ENCODE data around the gene IL13.
"Not testable (repeated sequence)": the region's sequence is repeated elsewhere in the genome, so short reads cannot be mapped to it uniquely, and the experiment has no call there.

Gene IL13

GRCh38 chr5:132629230-132629944 is 28.6 kb upstream of the IL13 start:
- TF ChIP-seq CTCF (conservative IDR thresholded peaks at IDR 0.05), result no peak
- no peak overlapping the region for H3K27ac ChIP-seq

- H3K27ac ChIP-seq, result not testable (repeated sequence)
Observed at GRCh38 chr5:132633587-132633986, 24.4 kb upstream of the IL13 start.

- H3K27ac ChIP-seq, result no peak overlapping the region
- no peak for TF ChIP-seq CTCF (conservative IDR thresholded peaks at IDR 0.05)
Observed at GRCh38 chr5:132635873-132636272, 22.1 kb upstream of the IL13 start.

GRCh38 chr5:132637241-132637640 is 20.7 kb upstream of the IL13 start:
- TF ChIP-seq CTCF (conservative IDR thresholded peaks at IDR 0.05), result no peak
- no peak overlapping the region for H3K27ac ChIP-seq

DNA sequence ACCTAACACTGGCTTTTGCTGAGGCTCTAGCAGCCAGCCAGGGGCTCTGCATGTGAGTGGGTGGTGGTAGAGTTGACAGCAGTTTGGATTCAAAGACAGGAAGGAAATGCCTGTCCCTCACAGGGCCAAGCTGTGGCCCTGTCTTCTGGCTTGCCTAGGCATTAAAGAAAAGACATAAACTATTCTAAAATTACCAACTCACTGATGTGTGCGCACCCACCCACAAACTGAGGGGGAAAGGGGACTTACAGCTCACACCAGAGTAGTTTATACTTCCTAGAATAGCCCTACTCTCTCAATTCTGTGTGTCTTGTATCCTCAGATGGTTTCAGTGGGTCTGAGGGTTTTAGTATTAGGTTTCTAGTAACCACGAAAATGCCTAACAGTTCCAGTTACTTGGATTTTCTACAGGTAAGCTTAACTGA is 18.3 kb upstream of the IL13 start:
- H3K27ac ChIP-seq, result no peak overlapping the region
- TF ChIP-seq CTCF (conservative IDR thresholded peaks at IDR 0.05), result no peak

GRCh38 chr5:132640613-132641012 is 17.4 kb upstream of the IL13 start:
- H3K27ac ChIP-seq, result no peak overlapping the region
- TF ChIP-seq CTCF (conservative IDR thresholded peaks at IDR 0.05), result no peak

- H3K27ac ChIP-seq, result no peak overlapping the region
- TF ChIP-seq CTCF (conservative IDR thresholded peaks at IDR 0.05), result no peak
Observed at GRCh38 chr5:132641241-132641723, 16.7 kb upstream of the IL13 start.

- H3K27ac ChIP-seq, result no peak overlapping the region
- no peak for TF ChIP-seq CTCF (conservative IDR thresholded peaks at IDR 0.05)
Observed at GRCh38 chr5:132641841-132642240, 16.1 kb upstream of the IL13 start.
